GM12878 (cell line): ENCODE results near the gene TNRC6C. TPM values are rescaled to one million over a fixed set of nuclear protein-coding genes. Genes with fewer than 3 reads are reported as not detected.

Experiments
- BCL3 ChIP-seq: IDR thresholded peaks from 2 replicates; pipeline ENCODE4 v1.6.1; 2011; ENCODE audit warnings: borderline replicate concordance, low read depth, mild to moderate bottlenecking, moderate library complexity, low read length; ENCODE audit not compliant: insufficient read depth, poor library complexity, severe bottlenecking
- EP300 ChIP-seq, 2 experiments: fragments of 150-350 bp in 1 of 2; IDR thresholded peaks; 2 replicates each; pipeline ENCODE4 v1.6.1; 2011 to 2012; ENCODE audit warnings: low read depth in 2 of 2, low read length in 2 of 2, borderline replicate concordance in 1 of 2, improper control_type of control experiment in 1 of 2, inconsistent platforms in 1 of 2; ENCODE audit not compliant: control insufficient read depth in 1 of 2
- HDAC6 ChIP-seq: fragments of 200-600 bp; sonication (generic); IDR thresholded peaks from one replicate; pipeline ENCODE4 v1.8.0; 2017; ENCODE audit warnings: antibody characterized with exemption; ENCODE audit not compliant: unreplicated experiment
- MEF2B ChIP-seq: fragments of 450-650 bp; IDR thresholded peaks from 2 replicates; pipeline ENCODE4 v1.6.1; 2018; ENCODE audit warnings: mild to moderate bottlenecking, moderate library complexity; ENCODE audit not compliant: partially characterized antibody, poor library complexity, severe bottlenecking
- NFXL1 ChIP-seq: fragments of 450-650 bp; IDR thresholded peaks from 2 replicates; pipeline ENCODE4 v1.6.1; 2017; ENCODE audit warnings: antibody characterized with exemption, mild to moderate bottlenecking, borderline replicate concordance
- NR2C1 ChIP-seq: fragments of 450-650 bp; IDR thresholded peaks from 2 replicates; pipeline ENCODE4 v1.6.1; 2017; ENCODE audit warnings: antibody characterized with exemption, mild to moderate bottlenecking, moderate library complexity
- PRDM15 ChIP-seq: fragments of 450-650 bp; formaldehyde crosslinking; IDR thresholded peaks from 2 replicates; pipeline ENCODE4 v1.4.0; 2020; ENCODE audit warnings: mild to moderate bottlenecking, moderate library complexity
- SMC3 ChIP-seq: IDR thresholded peaks from 2 replicates; pipeline ENCODE4 v1.6.1; 2011; ENCODE audit warnings: low read length, improper control_type of control experiment, borderline replicate concordance
- polyA plus RNA-seq, 11 experiments: library from polyadenylated mRNA; depleted of rRNA in 4 of 11; unstranded in 6 of 11; stranded (reverse) in 5 of 11; fragments of >200 nt; fragmentation: Nextera tagmentation in 4 of 11; fragmentation: Illumina TruSeq in 1 of 11; extraction: Ambion mirVana in 4 of 11; extraction: Trizol in 1 of 11; gene quantifications; 1 replicate in 1 of 11; 2 replicates in 10 of 11; pipeline versions ENCODE4 v1.2.1 to v1.2.3, GENCODE V29; 2011 to 2016; ENCODE audit warnings: inconsistent platforms in 2 of 11, missing spikeins in 2 of 11, low read depth in 1 of 11
- total RNA-seq, 4 experiments: library from RNA; depleted of rRNA in 3 of 4; stranded (reverse); fragments of >200 nt in 3 of 4; fragmentation: Illumina TruSeq in 1 of 4; extraction: Trizol in 1 of 4; gene quantifications; 2 replicates each; pipeline versions ENCODE4 v1.2.1 to v1.2.3, GENCODE V29; 2013 to 2021

The TNRC6C gene
- total and polyA plus RNA-seq, 10 of the 15 experiments (the other 5 are each of a cell fraction or from before 2014, with no cell fraction given): 0.40 to 6.1 (median 0.96) TPM

GRCh38 chr17:78095035-78095434 is 136.5 kb downstream of the TNRC6C start (continued):
- TF ChIP-seq PRDM15 (CRISPR knock-in tag) (no peak), NR2C1 (no peak), BCL3 (no peak), SMC3 (no peak), HDAC6 (no peak), NFXL1 (no peak), EP300 (IDR thresholded peaks at IDR 0.05; ENCODE audit: borderline replicate concordance in 1 of 2, control insufficient read depth in 1 of 2, low read depth in 2 of 2, low read length in 2 of 2) (no peak), MEF2B (no peak)
